HG03097 (cell line): Measurements from ENCODE around the gene PIK3C2B.

Source experiments
- ATAC-seq: cut with Tn5 transposase; IDR thresholded peaks from one replicate; pipeline ENCODE4 v1.9.1; 2021; ENCODE audit not compliant: unreplicated experiment, low FRiP score

PIK3C2B gene

GRCh38 chr1:204445860-204446412, 48.7 kb downstream of the PIK3C2B start:
- no peak for ATAC-seq
